Tibial nerve (tissue), 4 donors: Measurements from ENCODE around the gene CCL13. TPM values are rescaled to one million over a fixed set of nuclear protein-coding genes. Genes with fewer than 3 reads are reported as not detected.
"Not testable (repeated sequence)": the region's sequence is repeated elsewhere in the genome, so short reads cannot be mapped to it uniquely, and the experiment has no call there.

ENCODE experiments used
- DNase-seq, 2 donors: peaks; one replicate each; pipeline ENCODE4 v3.0.0-alpha.2; 2019; ENCODE audit warnings: low spot score in 2 of 2
- H3K27ac ChIP-seq, 4 donors: fragments of 200-600 bp; sonication (generic) in 3 of 4; one replicate each; pipeline ENCODE4 v1.5.1; 2017 to 2019; ENCODE audit warnings: mild to moderate bottlenecking in 1 of 4
- H3K27me3 ChIP-seq, 2 donors: fragments of 200-600 bp; sonication (generic) in 1 of 2; one replicate each; pipeline versions ENCODE4 v1.5.1 to v1.6.0; 2017 to 2019
- H3K36me3 ChIP-seq, 3 donors: fragments of 200-600 bp; sonication (generic); one replicate each; pipeline ENCODE4 v1.5.1; 2018 to 2019
- H3K4me1 ChIP-seq, 4 donors: fragments of 200-600 bp; sonication (generic) in 3 of 4; one replicate each; pipeline ENCODE4 v1.5.1; 2017 to 2019
- H3K4me3 ChIP-seq, 4 donors: fragments of 200-600 bp; sonication (generic) in 3 of 4; one replicate each; pipeline ENCODE4 v1.5.1; 2017 to 2019; ENCODE audit warnings: mild to moderate bottlenecking in 1 of 4, moderate library complexity in 1 of 4
- H3K9me3 ChIP-seq, 4 donors: fragments of 200-600 bp; sonication (generic) in 3 of 4; one replicate each; pipeline ENCODE4 v1.5.1; 2017 to 2019
- CTCF ChIP-seq, 5 experiments: fragments of 200-600 bp in 3 of 5; fragments of 450-650 bp in 2 of 5; sonication (generic) in 3 of 5; IDR thresholded peaks; one replicate each; pipeline ENCODE4 v1.5.1; 2016 to 2019; ENCODE audit warnings: antibody characterized with exemption in 5 of 5, mild to moderate bottlenecking in 3 of 5, moderate library complexity in 2 of 5
- EP300 ChIP-seq, 2 donors: sonication (generic); formaldehyde crosslinking; IDR thresholded peaks; one replicate each; pipeline ENCODE4 v1.6.1; 2017; ENCODE audit warnings: antibody characterized with exemption in 2 of 2, mild to moderate bottlenecking in 1 of 2
- POLR2A ChIP-seq, 2 donors: fragments of 450-650 bp; IDR thresholded peaks; one replicate each; pipeline ENCODE4 v1.6.1; 2017; ENCODE audit warnings: antibody characterized with exemption in 2 of 2, mild to moderate bottlenecking in 2 of 2, moderate library complexity in 2 of 2
- WGBS, 2 donors: methylation state at CpG; one replicate each; pipeline ENCODE4 v1.1.5; 2018; 5-methylcytosine and 5-hydroxymethylcytosine counted together
- total RNA-seq, 4 donors: library from RNA; depleted of rRNA; stranded (reverse); fragments of >200 nt; gene quantifications; one replicate each; pipeline ENCODE4 v1.1.0, GENCODE V29; 2016

Gene CCL13
- total RNA-seq, 4 donors from 2014 or later: 35.2 to 307 (median 45.8) TPM

GRCh38 chr17:34327580-34327979 lies 28.7 kb upstream of the CCL13 start:
- not testable (repeated sequence) for H3K36me3 ChIP-seq, H3K4me1 ChIP-seq, H3K27ac ChIP-seq, H3K27me3 ChIP-seq, H3K4me3 ChIP-seq
- peak in 1 of 2 donors; percentile 50 for DNase-seq
- WGBS, 2 donors: 39 to 56% methylated on average over 4 of the region's 4 CpGs
- TF ChIP-seq EP300 (IDR thresholded peaks at IDR 0.05): peak in 1 of 2 donors; percentile 77
- peaks cover 0 to 12% (median 4%) of the 10 kb centered on the region in 4 donors for H3K9me3 ChIP-seq

- no peak overlapping the region for H3K27ac ChIP-seq
- no peak for DNase-seq
- no peak overlapping the region for H3K4me3 ChIP-seq
- H3K9me3 ChIP-seq: no peaks in the 10 kb centered on the region
- TF ChIP-seq CTCF (IDR thresholded peaks at IDR 0.05): no peak
- no peaks in the 10 kb centered on the region for H3K36me3 ChIP-seq
- H3K4me1 ChIP-seq: no peaks in the 10 kb centered on the region
- no peaks in the 10 kb centered on the region for H3K27me3 ChIP-seq
- 19% methylated on average over 1 of the region's 1 CpG for WGBS, 2 donors
These were observed 18.6 kb upstream of the CCL13 start for GRCh38 chr17:34337701-34338100.

GRCh38 chr17:34339138-34339770 lies 17.0 kb upstream of the CCL13 start:
- Histone ChIP-seq H3K4me1 (no peaks in the 10 kb centered on the region), H3K9me3 (no peaks in the 10 kb centered on the region), H3K4me3 (no peak overlapping the region), H3K36me3 (no peaks in the 10 kb centered on the region), H3K27ac (no peak overlapping the region), H3K27me3 (no peaks in the 10 kb centered on the region)
- WGBS, 2 donors: 87 to 92% methylated on average over 3 of the region's 3 CpGs
- TF ChIP-seq POLR2A (IDR thresholded peaks at IDR 0.05): no peak
- no peak for TF ChIP-seq EP300 (IDR thresholded peaks at IDR 0.05)
- no peak for TF ChIP-seq CTCF (IDR thresholded peaks at IDR 0.05)
- DNase-seq: no peak

- TF ChIP-seq POLR2A (IDR thresholded peaks at IDR 0.05): no peak
- no peak for TF ChIP-seq EP300 (IDR thresholded peaks at IDR 0.05)
- no peak for TF ChIP-seq CTCF (IDR thresholded peaks at IDR 0.05)
- Histone ChIP-seq H3K9me3 (no peaks in the 10 kb centered on the region), H3K27me3 (no peaks in the 10 kb centered on the region), H3K36me3 (no peaks in the 10 kb centered on the region), H3K4me3 (no peak overlapping the region), H3K27ac (no peak overlapping the region), H3K4me1 (no peaks in the 10 kb centered on the region)
- no peak for DNase-seq
- 91 to 98% methylated on average over 2 of the region's 2 CpGs for WGBS, 2 donors
These were observed 14.4 kb upstream of the CCL13 start for GRCh38 chr17:34341916-34342315.

- H3K27me3 ChIP-seq: no peaks in the 10 kb centered on the region
- no peak overlapping the region for H3K4me3 ChIP-seq
- no peaks in the 10 kb centered on the region for H3K36me3 ChIP-seq
- H3K27ac ChIP-seq: no peak overlapping the region
- peaks cover 0 to 15% (median 4%) of the 10 kb centered on the region in 4 donors for H3K4me1 ChIP-seq
- no peak for DNase-seq
- WGBS, 2 donors: 34 to 39% methylated on average over 4 of the region's 4 CpGs
- no peaks in the 10 kb centered on the region for H3K9me3 ChIP-seq
- no peak for TF ChIP-seq EP300 (IDR thresholded peaks at IDR 0.05)
- TF ChIP-seq POLR2A (IDR thresholded peaks at IDR 0.05): no peak
- no peak for TF ChIP-seq CTCF (IDR thresholded peaks at IDR 0.05)
These were observed 9.2 kb upstream of the CCL13 start for GRCh38 chr17:34347063-34347462.

GRCh38 chr17:34349751-34350150 lies 6.5 kb upstream of the CCL13 start:
- Histone ChIP-seq H3K27me3 (no peaks in the 10 kb centered on the region), H3K9me3 (no peaks in the 10 kb centered on the region), H3K4me3 (no peak overlapping the region), H3K27ac (peak overlapping the region in 1 of 4 donors; percentile 74), H3K4me1 (peaks cover 0 to 15% (median 4%) of the 10 kb centered on the region in 4 donors), H3K36me3 (no peaks in the 10 kb centered on the region)
- DNase-seq: no peak
- WGBS, 2 donors: 51 to 52% methylated on average over 4 of the region's 4 CpGs
- TF ChIP-seq EP300 (IDR thresholded peaks at IDR 0.05) (no peak), CTCF (IDR thresholded peaks at IDR 0.05) (no peak)
